HG02610 (cell line): Measurements from ENCODE around the gene KLF3.

Experiments
- ATAC-seq: cut with Tn5 transposase; IDR thresholded peaks from one replicate; pipeline ENCODE4 v1.9.1; 2021; ENCODE audit warnings: mild to moderate bottlenecking, moderate library complexity; ENCODE audit not compliant: unreplicated experiment

KLF3 gene

GRCh38 chr4:38734446-38734845 lies 70.4 kb downstream of the KLF3 start:
- ATAC-seq: no peak

GRCh38 chr4:38734911-38735310 lies 70.9 kb downstream of the KLF3 start:
- no peak for ATAC-seq

GRCh38 chr4:38735870-38736269 lies 71.9 kb downstream of the KLF3 start:
- no peak for ATAC-seq

- ATAC-seq: no peak
Observed at GRCh38 chr4:38738940-38739803, 75.2 kb downstream of the KLF3 start.

GRCh38 chr4:38740303-38740702 lies 76.3 kb downstream of the KLF3 start:
- ATAC-seq: no peak

- no peak for ATAC-seq
Observed at GRCh38 chr4:38743866-38744265, 79.9 kb downstream of the KLF3 start.

GRCh38 chr4:38745881-38746280 lies 81.9 kb downstream of the KLF3 start:
- ATAC-seq: no peak

- ATAC-seq: no peak
Observed at GRCh38 chr4:38747629-38748028, 83.6 kb downstream of the KLF3 start.

- no peak for ATAC-seq
Observed at GRCh38 chr4:38749336-38749735, 85.3 kb downstream of the KLF3 start.
